ENCODE data around the gene SLC27A3. TPM values are rescaled to one million over a fixed set of nuclear protein-coding genes. Genes with fewer than 3 reads are reported as not detected.
A peak's percentile ranks its signal among the peaks of the same experiment; 100 is the strongest.

SLC27A3 gene
- total RNA-seq, 1 experiment from 2014 or later: 38.9 TPM

GRCh38 chr1:153773096-153773921 lies 1.9 kb upstream of the SLC27A3 start (continued):
- no peak for TF ChIP-seq HMGXB4 (CRISPR knock-in tag; IDR thresholded peaks at IDR 0.05)
- TF ChIP-seq PRDM15 (CRISPR knock-in tag; IDR thresholded peaks at IDR 0.05): no peak
- TF ChIP-seq ZNF281 (CRISPR knock-in tag; IDR thresholded peaks at IDR 0.05): no peak
- no peak for TF ChIP-seq ZNF671 (CRISPR knock-in tag; IDR thresholded peaks at IDR 0.05)
- no peak for TF ChIP-seq ZMAT4 (CRISPR knock-in tag; IDR thresholded peaks at IDR 0.05)
- no peak for TF ChIP-seq JAZF1 (CRISPR knock-in tag; IDR thresholded peaks at IDR 0.05)

GRCh38 chr1:153774026-153774595 lies 1.1 kb upstream of the SLC27A3 start:
- Mint-ChIP-seq H3K4me1 (peaks cover 50% of the 10 kb centered on the region), H3K4me3 (peak overlapping the region; percentile 86), H3K27ac (peak overlapping the region; percentile 97; the same call in 1 of the 2 replicates), H3K27me3 (ENCODE audit: low read depth) (no peaks in the 10 kb centered on the region), H3K36me3 (peaks cover 23% of the 10 kb centered on the region), H3K9me3 (no peaks in the 10 kb centered on the region)
- ChIA-PET CTCF (interaction anchor here (0.7 to 4.7 kb wide), 4 partner anchors 23 to 219 kb away, joined by 3 to 52 read pairs (median 6); partner anchors contain the start of genes CHTOP and NPR1), POLR2A (no interaction called here)
- TF ChIP-seq USF1 (CRISPR knock-in tag; IDR thresholded peaks at IDR 0.05) (no peak), CREM (CRISPR knock-in tag; IDR thresholded peaks at IDR 0.05) (no peak), SMAD4 (CRISPR knock-in tag; IDR thresholded peaks at IDR 0.05) (no peak), MXD4 (CRISPR knock-in tag; IDR thresholded peaks at IDR 0.05; ENCODE audit: borderline replicate concordance) (no peak), GTF2I (CRISPR knock-in tag; conservative IDR thresholded peaks at IDR 0.05) (no peak)
- no peak for DNase-seq (ENCODE audit: low spot score)
- ATAC-seq: no peak
